C4-2B (cell line): Measurements from ENCODE around the gene TNFAIP8.

Source experiments
- CTCF ChIP-seq: fragments of 450-650 bp; conservative IDR thresholded peaks from 2 replicates; pipeline ENCODE4 v1.5.1; 2017; ENCODE audit warnings: mild to moderate bottlenecking
- ZFX ChIP-seq: fragments of 450-650 bp; IDR thresholded peaks from 2 replicates; pipeline ENCODE4 v1.6.1; 2017

GRCh38 chr5:119397518-119398380, 41.9 kb downstream of the TNFAIP8 start:
- TF ChIP-seq CTCF (no peak), ZFX (no peak)
